HepG2 (cell line): ENCODE data around the gene TRAK1. TPM values are rescaled to one million over a fixed set of nuclear protein-coding genes. Genes with fewer than 3 reads are reported as not detected.

Experiments used
- ATAC-seq: fragments of 200-7000 bp; cut with Tn5 transposase; 3 replicates; pipeline ENCODE4 v1.9.1; 2020; ENCODE audit warnings: mild to moderate bottlenecking, moderate library complexity
- BruUV-seq: library from RNA; stranded (reverse); fragments of 400-500 nt; replicated peaks from 2 replicates; lab custom pipeline; 2021; lab: Mats Ljungman, UMichigan
- CTCF ChIA-PET: fragments of 300-600 bp; formaldehyde crosslinking; extraction: SDS; loops from one replicate; lab custom pipeline; 2021; ENCODE audit warnings: low total read pairs, inconsistent platforms, low intra/inter-chr PET ratio; lab: Yijun Ruan, JAX
- POLR2A ChIA-PET: fragments of 350-600 bp; sonication (Branson Sonifier 250); formaldehyde crosslinking; loops from one replicate; lab custom pipeline; 2020; ENCODE audit warnings: antibody characterized with exemption, inconsistent platforms; lab: Yijun Ruan, JAX
- DNase-seq: peaks from one replicate; pipeline ENCODE4 v3.0.0-alpha.2; 2015; ENCODE audit warnings: low spot score
- FAIRE-seq: peaks from 3 replicates; lab custom pipeline; 2011; peaks lifted over from hg19 to GRCh38; lab: Jason Lieb, UNC
- H2AFZ ChIP-seq: one replicate; pipeline ENCODE4 v1.6.1; 2011; ENCODE audit warnings: low read length, inconsistent platforms
- H3K27ac ChIP-seq: fragments of 300-600 bp; 3 replicates; pipeline ENCODE4 v1.8.0; 2011; ENCODE audit warnings: mixed run types, mild to moderate bottlenecking, mixed read lengths, low read length, inconsistent platforms; ENCODE audit not compliant: insufficient read depth; ENCODE audit errors: extremely low read length
- H3K27me3 ChIP-seq, 2 experiments: fragments of 200-600 bp in 1 of 2; 2 replicates in 1 of 2; 3 replicates in 1 of 2; pipeline versions ENCODE4 v1.6.0 to v1.8.0; 2011; ENCODE audit warnings: low read length in 2 of 2, mild to moderate bottlenecking in 2 of 2, moderate library complexity in 2 of 2, inconsistent platforms in 1 of 2; ENCODE audit not compliant: insufficient read depth in 2 of 2, control insufficient read depth in 1 of 2
- H3K36me3 ChIP-seq, 2 experiments: fragments of 200-600 bp in 1 of 2; replicated peaks in 1 of 2; 2 replicates in 1 of 2; 3 replicates in 1 of 2; pipeline versions ENCODE4 v1.5.1 to v1.8.0; 2011; ENCODE audit warnings: low read length in 2 of 2, inconsistent platforms in 1 of 2; ENCODE audit not compliant: insufficient read depth in 2 of 2, control insufficient read depth in 1 of 2
- H3K4me1 ChIP-seq: 2 replicates; pipeline ENCODE4 v1.5.1; 2012; ENCODE audit warnings: low read length, inconsistent platforms; ENCODE audit not compliant: insufficient read depth
- H3K4me2 ChIP-seq: 2 replicates; pipeline ENCODE4 v1.6.0; 2011; ENCODE audit warnings: low read depth, low read length, inconsistent platforms
- H3K4me3 ChIP-seq, 3 experiments: fragments of 200-600 bp in 1 of 3; sonication (generic), shearing (Covaris generic) in 1 of 3; replicated peaks in 1 of 3; 2 replicates each; pipeline ENCODE4 v1.5.1; 2011 to 2016; ENCODE audit warnings: low read length in 3 of 3, inconsistent platforms in 2 of 3, low read depth in 2 of 3, mild to moderate bottlenecking in 2 of 3, control low read depth in 1 of 3, mixed read lengths in 1 of 3; ENCODE audit not compliant: insufficient read depth in 1 of 3
- H3K79me2 ChIP-seq: one replicate; pipeline ENCODE4 v1.6.1; 2011; ENCODE audit warnings: low read length, inconsistent platforms; ENCODE audit not compliant: insufficient read depth
- H3K9ac ChIP-seq: 2 replicates; pipeline ENCODE4 v1.6.0; 2011; ENCODE audit warnings: mild to moderate bottlenecking, low read depth, low read length, inconsistent platforms; ENCODE audit not compliant: insufficient read depth
- H3K9me3 ChIP-seq: 2 replicates; pipeline ENCODE4 v1.5.1; 2012; ENCODE audit warnings: mild to moderate bottlenecking, low read length
- H4K20me1 ChIP-seq: 2 replicates; pipeline ENCODE4 v1.6.0; 2011; ENCODE audit warnings: inconsistent platforms, mild to moderate bottlenecking, low read length, moderate library complexity; ENCODE audit not compliant: insufficient read depth
- NKX3-1 ChIP-seq: sonication (generic); formaldehyde crosslinking; IDR thresholded peaks from 2 replicates; pipeline ENCODE4 v1.5.0; 2020; ENCODE audit warnings: missing genetic modification reagents
- ZBTB33 ChIP-seq: sonication (generic); formaldehyde crosslinking; IDR thresholded peaks from 2 replicates; pipeline ENCODE4 v1.4.0; 2020; ENCODE audit warnings: missing genetic modification reagents
- WGBS: methylation state at CpG from one replicate; pipeline ENCODE4 v1.1.6; 2017; ENCODE audit warnings: low lambda C conversion rate; 5-methylcytosine and 5-hydroxymethylcytosine counted together
- in situ Hi-C: cut with HindIII; loops from 2 replicates; pipeline ENCODE4 v1.10.0; 2017; ENCODE audit warnings: low pct_unique_long_range_greater_than_20kb; ENCODE audit not compliant: extremely low pct_ligation_motif_present
- intact Hi-C: fragments of 100-400 bp; cut with micrococcal nuclease; formaldehyde crosslinking; loops from one replicate; pipeline ENCODE4 v1.10.0; 2022; ENCODE audit not compliant: unreplicated experiment
- polyA plus RNA-seq, 8 experiments: library from polyadenylated mRNA; depleted of rRNA in 3 of 8; stranded (reverse) in 7 of 8; unstranded in 1 of 8; fragments of >200 nt; fragmentation: Illumina TruSeq in 4 of 8; extraction: Trizol in 4 of 8; gene quantifications; 2 replicates each; pipeline versions ENCODE4 v1.2.1 to v1.2.3, GENCODE V29; 2011 to 2016; ENCODE audit warnings: low read depth in 4 of 8, missing spikeins in 1 of 8, mixed read lengths in 1 of 8; ENCODE audit not compliant: insufficient read depth in 1 of 8
- total RNA-seq, 5 experiments: library from RNA; depleted of rRNA; stranded (reverse); fragments of >200 nt; fragmentation: Illumina TruSeq; extraction: Trizol; gene quantifications; 2 replicates each; pipeline ENCODE4 v1.2.3, GENCODE V29; 2016; ENCODE audit warnings: low read depth in 1 of 5

The TRAK1 gene
- total and polyA plus RNA-seq, 2 of the 13 experiments (the other 11 are each of a cell fraction or from before 2014, with no cell fraction given) = 20.5 to 46.6 TPM

- POLR2A ChIA-PET = no interaction called here
- 94% methylated on average over 6 of the region's 7 CpGs for WGBS
Observed at GRCh38 chr3:42176242-42177034, 85.3 kb downstream of the TRAK1 start.

More at GRCh38 chr3:42176242-42177034, 85.3 kb downstream of the TRAK1 start:
- DNase-seq (no peak), FAIRE-seq (no peak)
- no peak overlapping the region for H3K27ac ChIP-seq
- H3K9ac ChIP-seq = no peak overlapping the region
- CTCF ChIA-PET = no interaction called here
- in situ Hi-C loops = loop anchor here (25.0 kb wide), 1 partner anchor 164 kb away; no protein-coding TSS in a partner anchor
- no peak overlapping the region for H3K4me3 ChIP-seq
- H3K9me3 ChIP-seq = no peaks in the 10 kb centered on the region
- peaks cover 10 to 19% of the 10 kb centered on the region in 2 experiments; a peak in 4 of 5 replicates for H3K36me3 ChIP-seq
- BruUV-seq = no TSS peak
- H3K79me2 ChIP-seq = peaks cover 54% of the 10 kb centered on the region
- TF ChIP-seq ZBTB33 (CRISPR knock-in tag) = 0 out of 2 replicates have a peak, but pooled peaks have one; percentile 11
- no peak for TF ChIP-seq NKX3-1 (CRISPR knock-in tag)
- TF ChIP-seq, all 625 proteins: peak for 1
- Histone ChIP-seq H4K20me1 (peaks cover 14% of the 10 kb centered on the region; the same call in 1 of the 2 replicates), H3K4me1 (peaks cover 59% of the 10 kb centered on the region), H2AFZ (no peak overlapping the region), H3K27me3 (no peaks in the 10 kb centered on the region), H3K4me2 (no peak overlapping the region)
- intact Hi-C loops = loop anchor here (5.0 kb wide), 1 partner anchor 59 kb away; no protein-coding TSS in a partner anchor
- ATAC-seq = no peak
